ENCODE measurements around the gene LRRC31.

The LRRC31 gene

DNA sequence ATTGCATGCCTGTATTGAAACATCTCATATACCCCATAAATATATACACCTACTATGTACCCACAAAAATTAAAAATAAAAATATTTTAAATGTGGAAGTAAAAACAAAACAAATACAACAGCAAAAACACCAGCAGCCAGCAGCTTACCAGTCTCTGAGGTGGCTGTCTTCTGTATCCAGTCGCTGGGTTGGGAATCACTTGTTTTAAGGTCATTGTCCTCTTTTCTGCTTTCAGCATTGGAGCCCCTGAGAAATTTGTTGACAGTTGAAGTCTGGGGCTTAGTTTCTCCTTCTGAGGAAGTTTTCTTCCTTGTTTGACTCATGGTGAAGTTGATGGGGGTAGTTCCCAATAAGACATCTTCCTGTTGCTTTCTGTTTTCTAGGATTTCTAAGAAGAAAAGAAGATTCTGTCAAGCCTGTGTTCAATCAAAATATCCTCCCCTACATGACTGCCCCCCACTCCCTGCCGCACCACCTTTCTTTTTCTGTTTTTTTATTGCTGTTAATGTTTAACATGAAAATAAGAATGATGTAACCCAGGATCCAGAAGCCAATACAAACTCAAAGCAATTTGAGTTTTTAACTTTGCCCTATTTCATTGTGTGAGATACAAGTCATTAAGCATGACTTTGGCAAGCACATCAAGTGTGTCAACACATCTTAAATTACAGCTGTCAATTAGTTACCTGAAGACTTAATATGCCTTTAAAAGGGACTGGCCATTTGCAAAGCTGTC, at the start of gene LRRC31:
Gene LRRC31, minus strand, starts transcription at position 452 of the 737 bp plus-strand sequence. Its CDS starts 128 bp downstream, at position 324.
- Mint-ChIP-seq H3K27ac (no peak within 1 kb of the TSS), H3K36me3 (ENCODE audit: low read depth) (no peaks in the 10 kb centered on the region), H3K4me1 (ENCODE audit: low read depth) (peaks cover 28% of the 10 kb centered on the region), H3K4me3 (no peak within 1 kb of the TSS), H3K27me3 (ENCODE audit: low read depth) (no peaks in the 10 kb centered on the region), H3K9me3 (no peaks in the 10 kb centered on the region)

DNA sequence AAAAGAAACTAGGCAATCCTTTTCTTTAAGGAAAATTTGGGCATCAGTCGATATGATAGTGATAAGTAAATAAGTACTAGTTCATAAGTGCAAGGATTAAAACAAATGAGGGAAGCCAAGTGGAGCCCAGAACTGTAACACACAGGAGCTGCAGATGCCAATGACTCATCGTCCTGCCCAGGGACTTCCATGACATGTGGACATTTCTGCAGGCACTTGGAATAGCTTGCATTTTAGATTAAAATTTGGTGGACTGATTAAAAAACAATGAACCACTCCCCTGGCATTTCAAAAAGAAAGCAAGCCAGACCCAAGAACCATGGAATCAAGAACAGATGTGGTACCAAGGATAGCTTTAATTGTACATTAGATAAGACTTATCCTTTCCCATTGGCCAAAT, 44.6 kb upstream of the LRRC31 start:
- no peak overlapping the region for H3K4me3 Mint-ChIP-seq
- no peaks in the 10 kb centered on the region for H3K9me3 Mint-ChIP-seq
- no peak overlapping the region for H3K27ac Mint-ChIP-seq
- H3K36me3 Mint-ChIP-seq (ENCODE audit: low read depth) = no peaks in the 10 kb centered on the region
- H3K27me3 Mint-ChIP-seq (ENCODE audit: low read depth) = no peaks in the 10 kb centered on the region
- no peaks in the 10 kb centered on the region for H3K4me1 Mint-ChIP-seq (ENCODE audit: low read depth)

DNA sequence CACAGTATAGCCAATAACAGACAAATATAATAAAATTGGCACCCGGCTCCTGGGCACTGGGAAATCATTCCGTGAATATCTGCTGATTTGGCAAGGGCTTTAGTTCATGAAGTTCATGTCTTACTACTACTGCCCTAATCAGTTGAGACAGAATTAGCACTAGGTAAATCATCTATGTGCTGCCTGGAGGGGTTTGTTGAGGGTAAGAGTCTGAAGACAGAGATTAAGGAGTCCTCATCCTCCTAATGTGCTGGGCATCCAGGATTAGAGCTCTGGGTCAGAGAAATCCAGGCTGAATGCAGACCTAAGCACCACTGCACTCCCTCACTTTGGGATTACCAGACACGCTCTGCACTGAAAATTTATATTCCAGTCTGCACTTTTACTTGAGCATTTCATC, 43.6 kb upstream of the LRRC31 start:
- Mint-ChIP-seq H3K27ac (no peak overlapping the region), H3K4me1 (ENCODE audit: low read depth) (no peaks in the 10 kb centered on the region), H3K36me3 (ENCODE audit: low read depth) (no peaks in the 10 kb centered on the region), H3K4me3 (no peak overlapping the region), H3K27me3 (ENCODE audit: low read depth) (no peaks in the 10 kb centered on the region), H3K9me3 (no peaks in the 10 kb centered on the region)

DNA sequence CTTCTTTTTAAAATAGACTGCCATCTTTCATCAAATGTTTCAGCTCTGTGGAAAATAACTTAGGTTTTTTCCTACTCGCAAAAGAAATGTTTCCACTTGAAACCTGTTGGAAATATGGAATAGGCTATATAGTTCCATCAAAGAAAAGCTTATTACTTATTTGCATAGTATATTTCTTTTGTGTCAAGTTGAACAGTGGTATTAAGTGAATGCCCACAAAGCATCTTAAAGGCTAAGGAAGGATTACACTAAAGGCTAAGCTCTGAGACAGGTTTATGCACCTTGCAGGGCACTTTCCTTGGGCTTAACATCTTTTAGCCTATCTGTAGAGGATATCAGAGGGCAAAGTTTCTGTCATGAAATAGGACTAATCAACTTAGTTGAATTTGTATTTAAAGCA, 41.5 kb upstream of the LRRC31 start, which contains the start of gene SAMD7:
Gene SAMD7, plus strand, starts transcription at position 301 of the 400 bp plus-strand sequence. CDS start 7,927 bp downstream, outside the sequence.
- Mint-ChIP-seq H3K4me1 (ENCODE audit: low read depth) (no peaks in the 10 kb centered on the region), H3K27me3 (ENCODE audit: low read depth) (peaks cover 2% of the 10 kb centered on the region), H3K27ac (no peak within 1 kb of the TSS), H3K36me3 (ENCODE audit: low read depth) (no peaks in the 10 kb centered on the region), H3K4me3 (no peak within 1 kb of the TSS), H3K9me3 (no peaks in the 10 kb centered on the region)

DNA sequence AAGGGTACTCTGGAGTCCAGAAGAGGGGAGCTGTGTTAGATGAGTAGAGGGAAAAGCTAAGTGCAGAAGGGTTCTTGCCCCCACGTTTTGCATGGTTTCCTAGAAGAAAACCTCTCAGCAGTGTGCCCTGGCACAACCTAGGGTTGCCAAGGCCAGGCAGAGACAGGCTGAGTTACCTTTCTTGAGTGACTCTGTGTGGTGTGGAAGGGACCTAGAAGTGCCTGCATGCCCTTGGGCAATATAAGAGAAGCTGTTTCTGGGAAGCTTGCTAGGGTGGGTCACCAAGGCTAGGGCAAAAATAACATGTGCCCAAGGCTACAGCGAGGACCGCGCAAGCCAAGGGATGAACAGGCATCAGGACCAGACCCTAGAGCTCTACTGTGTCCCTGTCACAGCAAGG, 38.2 kb upstream of the LRRC31 start:
- H3K4me1 Mint-ChIP-seq (ENCODE audit: low read depth) = no peaks in the 10 kb centered on the region
- H3K9me3 Mint-ChIP-seq = peaks cover 7% of the 10 kb centered on the region
- peaks cover 4% of the 10 kb centered on the region for H3K27me3 Mint-ChIP-seq (ENCODE audit: low read depth)
- no peak overlapping the region for H3K4me3 Mint-ChIP-seq
- no peaks in the 10 kb centered on the region for H3K36me3 Mint-ChIP-seq (ENCODE audit: low read depth)
- no peak overlapping the region for H3K27ac Mint-ChIP-seq

DNA sequence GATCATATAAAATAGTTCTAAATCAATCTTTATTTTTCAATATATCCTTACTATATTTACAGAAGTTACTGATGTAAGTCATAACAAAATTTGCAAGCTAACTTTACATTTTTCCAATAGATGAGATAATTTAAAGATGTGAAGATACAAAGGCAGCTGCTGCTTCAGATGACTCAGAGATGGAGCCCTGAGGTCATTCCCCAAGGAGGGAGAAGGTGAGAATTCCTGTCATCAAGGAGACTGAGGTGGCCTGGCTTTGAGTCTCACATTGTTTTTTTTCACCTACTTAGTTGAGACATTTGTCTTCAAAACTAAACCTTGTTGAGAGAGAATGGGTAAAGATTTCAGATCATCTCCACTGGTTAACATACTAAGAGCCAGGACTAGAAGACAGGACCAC, 37.7 kb upstream of the LRRC31 start:
- no peaks in the 10 kb centered on the region for H3K36me3 Mint-ChIP-seq (ENCODE audit: low read depth)
- no peaks in the 10 kb centered on the region for H3K4me1 Mint-ChIP-seq (ENCODE audit: low read depth)
- peaks cover 9% of the 10 kb centered on the region for H3K9me3 Mint-ChIP-seq
- peaks cover 4% of the 10 kb centered on the region for H3K27me3 Mint-ChIP-seq (ENCODE audit: low read depth)
- H3K27ac Mint-ChIP-seq = no peak overlapping the region
- no peak overlapping the region for H3K4me3 Mint-ChIP-seq

DNA sequence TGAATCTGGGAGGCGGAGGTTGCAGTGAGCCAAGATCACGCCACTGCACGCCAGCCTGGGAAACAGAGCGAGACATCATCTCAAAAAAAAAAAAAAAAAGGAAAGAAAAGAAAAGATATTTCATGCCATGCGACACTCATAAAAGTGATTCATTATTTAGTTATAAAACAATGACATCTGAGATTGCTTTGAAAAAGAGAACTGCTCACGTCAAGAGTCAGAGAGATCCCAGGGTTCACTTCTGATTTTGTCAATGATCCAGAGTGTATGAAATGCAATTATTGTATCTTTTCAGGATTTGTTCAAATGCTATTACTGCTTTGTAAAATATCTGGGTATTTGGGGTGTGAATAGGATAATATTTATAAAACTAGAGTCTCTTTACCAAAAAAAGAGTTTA, 35.7 kb upstream of the LRRC31 start:
- Mint-ChIP-seq H3K36me3 (ENCODE audit: low read depth) (peaks cover 3% of the 10 kb centered on the region), H3K27ac (no peak overlapping the region), H3K9me3 (peaks cover 21% of the 10 kb centered on the region), H3K4me1 (ENCODE audit: low read depth) (no peaks in the 10 kb centered on the region), H3K27me3 (ENCODE audit: low read depth) (peaks cover 4% of the 10 kb centered on the region), H3K4me3 (no peak overlapping the region)

DNA sequence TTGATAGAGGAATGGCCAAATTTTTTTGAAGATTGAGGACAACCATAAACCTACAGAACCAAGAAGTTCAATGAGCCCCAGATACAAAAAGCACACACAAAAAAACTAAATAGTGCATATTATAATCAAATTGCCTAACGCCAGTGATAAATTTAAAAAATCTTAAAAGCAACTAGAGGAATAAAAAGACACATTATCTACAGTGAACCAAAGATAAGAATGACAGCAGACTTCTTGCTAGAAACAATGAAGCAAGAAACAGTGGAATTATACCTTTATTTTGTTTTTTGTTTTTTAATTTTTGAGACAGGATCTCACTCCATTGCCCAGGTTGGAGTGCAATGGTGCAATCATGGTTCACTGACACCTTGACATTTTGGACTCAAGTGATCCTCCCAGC, 31.7 kb upstream of the LRRC31 start:
- H3K9me3 Mint-ChIP-seq = peaks cover 25% of the 10 kb centered on the region
- H3K27me3 Mint-ChIP-seq (ENCODE audit: low read depth) = peaks cover 3% of the 10 kb centered on the region
- H3K27ac Mint-ChIP-seq = no peak overlapping the region
- peaks cover 3% of the 10 kb centered on the region for H3K36me3 Mint-ChIP-seq (ENCODE audit: low read depth)
- H3K4me3 Mint-ChIP-seq = no peak overlapping the region
- no peaks in the 10 kb centered on the region for H3K4me1 Mint-ChIP-seq (ENCODE audit: low read depth)

DNA sequence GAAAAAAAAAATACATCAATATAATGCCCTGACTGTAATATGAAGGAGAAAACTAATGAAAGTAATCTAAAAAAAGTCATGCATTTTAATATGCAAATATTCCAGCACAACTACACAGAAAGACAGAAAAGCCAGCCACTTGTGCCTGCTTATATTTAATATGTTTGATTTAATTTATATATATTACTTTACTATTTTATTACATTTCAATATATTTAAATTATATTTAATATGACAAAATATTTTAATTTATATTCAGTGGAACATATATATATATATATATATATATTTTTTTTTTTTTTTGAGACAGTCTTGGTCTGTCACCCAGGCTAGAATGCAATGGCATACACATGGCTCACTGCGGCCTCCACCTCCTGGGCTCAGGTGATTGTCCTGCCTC, 27.5 kb upstream of the LRRC31 start:
- Mint-ChIP-seq H3K4me1 (ENCODE audit: low read depth) (no peaks in the 10 kb centered on the region), H3K27ac (no peak overlapping the region), H3K36me3 (ENCODE audit: low read depth) (peaks cover 3% of the 10 kb centered on the region), H3K4me3 (no peak overlapping the region), H3K27me3 (ENCODE audit: low read depth) (no peaks in the 10 kb centered on the region), H3K9me3 (peaks cover 15% of the 10 kb centered on the region)

DNA sequence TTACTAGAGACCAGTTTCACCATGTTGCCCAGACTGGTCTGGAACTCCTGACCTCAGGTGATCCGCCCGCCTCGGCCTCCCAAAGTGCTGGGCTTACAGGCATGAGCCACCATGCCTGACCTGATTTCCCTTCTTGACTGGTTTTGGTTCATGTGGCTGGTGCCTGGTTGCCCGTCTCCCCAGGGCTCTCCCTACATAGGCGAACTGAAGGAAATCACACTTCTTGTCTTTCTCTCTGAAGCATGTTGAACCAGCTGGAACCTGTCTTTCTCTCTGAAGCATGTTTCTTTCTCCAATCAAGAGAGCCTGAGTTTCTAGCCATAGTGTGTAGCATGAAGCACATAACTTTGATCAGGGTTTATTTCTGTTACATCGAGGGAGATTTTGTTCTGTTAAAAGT, 25.3 kb upstream of the LRRC31 start:
- Mint-ChIP-seq H3K9me3 (peaks cover under 1% of the 10 kb centered on the region), H3K4me1 (ENCODE audit: low read depth) (no peaks in the 10 kb centered on the region), H3K36me3 (ENCODE audit: low read depth) (no peaks in the 10 kb centered on the region), H3K27ac (no peak overlapping the region), H3K4me3 (no peak overlapping the region), H3K27me3 (ENCODE audit: low read depth) (no peaks in the 10 kb centered on the region)

DNA sequence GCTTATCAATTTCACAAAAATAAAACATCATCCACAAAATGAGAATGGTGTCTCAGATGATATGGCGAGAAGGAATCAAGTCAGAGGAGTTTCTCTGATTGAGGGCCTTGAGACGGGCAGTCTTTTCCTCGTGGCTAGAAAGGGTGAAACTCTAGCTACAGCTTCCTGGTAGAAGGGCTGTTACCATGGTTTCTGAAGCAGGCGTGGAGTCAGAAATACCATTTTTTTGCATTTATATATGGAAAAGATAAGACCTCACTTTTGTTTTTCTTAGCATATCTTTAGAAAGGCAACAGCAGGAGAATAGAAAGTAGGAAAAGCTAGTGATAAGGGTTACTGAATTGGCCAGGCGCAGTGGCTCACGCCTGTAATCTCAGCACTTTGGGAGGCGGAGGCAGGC, 24.4 kb upstream of the LRRC31 start:
- H3K4me1 Mint-ChIP-seq (ENCODE audit: low read depth) = no peaks in the 10 kb centered on the region

DNA sequence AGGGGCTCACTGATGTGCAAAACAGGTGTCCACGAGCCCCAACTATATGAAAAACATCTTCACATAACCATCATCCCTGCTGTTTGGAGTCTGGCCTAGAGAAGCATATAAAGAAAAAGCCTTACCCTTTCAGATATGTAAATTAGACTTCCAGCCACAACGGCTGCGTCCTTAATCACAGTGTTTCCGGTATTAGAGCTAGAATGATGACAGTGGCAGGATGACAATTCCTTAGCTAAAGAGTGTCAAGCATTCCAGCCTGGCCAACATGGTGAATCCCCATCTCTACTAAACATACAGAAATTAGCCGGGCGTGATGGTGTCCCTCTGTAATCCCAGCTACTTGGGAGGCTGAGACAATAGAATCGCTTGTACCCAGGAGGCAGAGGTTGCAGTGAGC, 22.2 kb upstream of the LRRC31 start:
- Mint-ChIP-seq H3K27ac (no peak overlapping the region), H3K4me3 (no peak overlapping the region), H3K9me3 (no peaks in the 10 kb centered on the region), H3K4me1 (ENCODE audit: low read depth) (no peaks in the 10 kb centered on the region), H3K36me3 (ENCODE audit: low read depth) (no peaks in the 10 kb centered on the region), H3K27me3 (ENCODE audit: low read depth) (no peaks in the 10 kb centered on the region)

More for the DNA sequence above, 24.4 kb upstream of the LRRC31 start:
- no peaks in the 10 kb centered on the region for H3K9me3 Mint-ChIP-seq
- no peak overlapping the region for H3K27ac Mint-ChIP-seq
- no peak overlapping the region for H3K4me3 Mint-ChIP-seq
- H3K27me3 Mint-ChIP-seq (ENCODE audit: low read depth) = no peaks in the 10 kb centered on the region
- no peaks in the 10 kb centered on the region for H3K36me3 Mint-ChIP-seq (ENCODE audit: low read depth)

DNA sequence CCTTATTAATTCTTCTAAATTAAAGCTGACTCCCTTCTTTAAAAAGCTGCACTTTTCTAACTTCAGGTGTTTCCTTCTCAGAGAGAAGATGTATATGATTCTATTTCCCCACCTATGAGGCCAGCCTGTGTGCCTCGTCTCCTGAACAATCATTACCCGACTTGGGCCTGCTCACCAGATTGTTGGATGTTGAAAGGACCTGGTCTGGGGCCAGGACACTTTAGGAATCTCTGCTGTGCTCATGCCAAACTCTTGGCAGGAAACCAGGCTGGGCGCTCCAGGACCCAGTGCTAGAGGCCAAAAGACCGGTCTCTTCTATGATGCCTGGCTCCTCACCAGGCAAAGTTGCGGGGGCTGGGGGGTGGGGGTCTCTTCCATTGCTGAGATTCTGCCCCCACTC, 16.9 kb upstream of the LRRC31 start:
- Mint-ChIP-seq H3K27ac (no peak overlapping the region), H3K9me3 (no peaks in the 10 kb centered on the region), H3K4me3 (no peak overlapping the region), H3K36me3 (ENCODE audit: low read depth) (no peaks in the 10 kb centered on the region), H3K27me3 (ENCODE audit: low read depth) (no peaks in the 10 kb centered on the region), H3K4me1 (ENCODE audit: low read depth) (no peaks in the 10 kb centered on the region)

DNA sequence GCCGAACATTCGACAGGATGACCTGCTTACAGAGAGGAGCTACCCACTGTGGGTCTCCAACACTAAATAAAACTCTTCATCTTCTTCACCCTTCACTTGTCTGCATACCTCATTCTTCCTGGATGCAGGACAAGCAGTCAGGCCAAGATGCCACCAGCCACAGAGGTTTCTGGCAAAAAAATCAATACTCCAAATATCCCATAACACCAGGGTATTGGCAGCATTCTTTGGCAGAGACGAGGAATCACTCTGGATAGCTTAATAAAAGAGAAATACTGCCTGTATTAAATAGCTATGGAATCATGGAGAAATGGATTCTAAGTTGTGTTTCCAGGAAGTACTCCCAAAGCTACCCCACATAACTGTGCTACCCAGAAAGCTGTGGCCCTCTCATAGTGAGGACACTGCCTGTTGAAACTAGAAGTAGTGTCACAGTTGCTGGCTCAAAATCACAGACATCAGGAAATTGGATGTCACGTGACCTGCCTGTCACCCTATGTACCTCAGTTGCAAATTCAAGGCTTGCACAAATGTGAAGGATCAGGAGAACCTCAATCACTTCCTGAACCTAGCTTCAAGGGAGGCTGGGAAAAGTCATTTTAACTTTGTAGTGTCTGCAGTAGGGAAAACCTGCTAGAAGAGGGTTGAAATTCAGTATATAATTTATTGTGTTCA, 11.0 kb upstream of the LRRC31 start:
- Mint-ChIP-seq H3K27ac (no peak overlapping the region), H3K36me3 (ENCODE audit: low read depth) (no peaks in the 10 kb centered on the region), H3K4me3 (no peak overlapping the region), H3K9me3 (no peaks in the 10 kb centered on the region), H3K4me1 (ENCODE audit: low read depth) (no peaks in the 10 kb centered on the region), H3K27me3 (ENCODE audit: low read depth) (no peaks in the 10 kb centered on the region)

DNA sequence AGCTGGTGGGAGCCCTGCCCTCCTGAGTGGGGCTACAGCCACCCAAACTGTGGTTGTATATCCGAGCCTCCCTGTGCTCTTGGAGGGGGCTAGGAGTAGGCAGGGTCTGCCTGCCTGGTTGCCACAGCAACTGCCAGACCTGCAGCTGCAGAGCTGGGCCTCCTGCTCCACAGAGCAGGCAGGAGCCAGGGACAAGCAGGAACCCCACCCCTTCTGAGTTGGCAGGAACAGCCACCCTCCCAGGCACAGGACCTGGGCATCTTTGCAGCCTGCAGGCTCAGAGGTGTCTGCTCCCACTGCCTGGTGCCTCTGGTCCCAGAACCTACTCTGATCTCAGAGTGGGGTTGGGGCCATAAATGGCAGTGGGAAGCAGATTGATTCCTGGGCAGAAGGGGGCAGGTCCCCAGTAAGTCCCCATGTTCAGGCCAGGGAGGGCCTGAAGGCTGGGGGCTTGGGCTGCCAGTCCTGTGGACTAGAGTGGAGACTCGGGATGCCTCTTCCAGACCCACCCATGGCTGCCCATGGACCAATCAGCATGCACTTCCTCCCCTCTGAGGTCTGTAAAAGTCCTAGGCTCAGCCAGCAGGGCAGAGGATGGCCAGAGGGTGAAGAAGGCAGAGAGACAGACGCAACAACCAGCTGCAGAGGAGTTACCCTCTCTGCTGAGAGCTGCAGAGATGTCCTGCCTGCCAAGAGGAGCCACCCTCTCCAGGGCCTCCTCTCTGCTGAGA, 10.3 kb upstream of the LRRC31 start:
- no peaks in the 10 kb centered on the region for H3K9me3 Mint-ChIP-seq
- H3K36me3 Mint-ChIP-seq (ENCODE audit: low read depth) = no peaks in the 10 kb centered on the region
- H3K4me3 Mint-ChIP-seq = no peak overlapping the region
- H3K4me1 Mint-ChIP-seq (ENCODE audit: low read depth) = no peaks in the 10 kb centered on the region
- no peaks in the 10 kb centered on the region for H3K27me3 Mint-ChIP-seq (ENCODE audit: low read depth)
- H3K27ac Mint-ChIP-seq = no peak overlapping the region

All from T-helper 1 cell treated with Interleukin-12 subunit alpha and Interleukin-12 subunit beta and Interleukin-4 antibody, amounts not matched to agents 30 μg/mL and 1 μg/mL, for 36 hours (primary cell).